ENCODE measurements around the gene KCNK5. TPM values are rescaled to one million over a fixed set of nuclear protein-coding genes. Genes with fewer than 3 reads are reported as not detected.
A peak's percentile ranks its signal among the peaks of the same experiment; 100 is the strongest.

KCNK5 gene
- total and polyA plus RNA-seq, 4 donors = 6.0 to 22.0 (median 16.1) TPM

DNA sequence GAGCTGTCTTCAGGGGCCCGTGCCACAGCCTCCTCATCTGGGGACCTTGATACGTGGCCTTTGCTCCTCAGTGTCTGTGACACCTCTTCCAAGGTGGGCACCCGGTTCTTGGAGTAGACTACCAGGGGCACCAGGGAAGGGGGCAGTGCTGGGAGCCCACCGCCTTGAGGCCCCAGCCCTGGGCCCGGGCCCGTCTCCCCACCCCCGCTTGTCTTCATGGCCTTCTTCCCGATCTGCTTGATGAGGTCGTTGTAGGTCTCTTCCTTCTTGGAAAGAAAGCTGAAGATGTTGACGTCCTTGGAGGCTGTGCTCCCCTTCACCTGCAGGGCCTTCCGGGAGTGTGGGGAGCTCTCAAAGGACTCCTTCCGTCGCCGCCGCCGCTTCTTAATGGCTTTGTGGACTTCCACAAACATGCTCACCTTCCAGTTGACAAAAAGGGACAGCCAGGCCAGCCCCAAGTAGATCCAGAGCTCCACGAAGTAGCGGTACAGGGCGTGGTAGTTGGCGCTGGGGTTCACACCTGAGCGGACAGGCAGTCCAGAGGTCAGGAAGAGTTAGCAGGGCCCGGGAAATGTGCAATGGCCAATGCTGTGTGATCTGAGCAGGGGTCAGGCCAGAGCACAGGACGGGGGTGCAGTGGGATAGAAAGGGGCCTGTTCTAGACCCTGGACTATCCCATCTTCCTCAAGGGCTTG is 37.9 kb downstream of the KCNK5 start:
- no peak for ATAC-seq (ENCODE audit: insufficient read depth, low FRiP score)
- no peak overlapping the region for H3K27ac ChIP-seq (ENCODE audit: low read depth in 1 of 2, low read length in 1 of 2)
- peaks cover 0 to 18% (median 7%) of the 10 kb centered on the region in 4 donors for H3K36me3 ChIP-seq (ENCODE audit: control insufficient read depth in 4 of 4, insufficient read depth in 4 of 4, low read length in 4 of 4)
- no peak overlapping the region for H3K9ac ChIP-seq (ENCODE audit: insufficient read depth in 1 of 2, low read length in 2 of 2)
- no peaks in the 10 kb centered on the region for H3K27me3 ChIP-seq (ENCODE audit: control insufficient read depth in 3 of 3, insufficient read depth in 3 of 3, low read length in 2 of 3)
- H3K9me3 ChIP-seq (ENCODE audit: control insufficient read depth in 4 of 4, insufficient read depth in 3 of 4, low read length in 3 of 4) = peaks cover 0 to 6% (median 0%) of the 10 kb centered on the region in 4 donors
- 87 to 90% methylated on average over 23 of the region's 23 CpGs for WGBS, 2 donors
- peaks cover 0 to 12% (median 0%) of the 10 kb centered on the region in 5 donors for H3K4me1 ChIP-seq (ENCODE audit: control insufficient read depth in 5 of 5, insufficient read depth in 5 of 5, low read length in 5 of 5)
- no peak overlapping the region for H3K4me3 ChIP-seq
- DNase-seq = no peak
- TF ChIP-seq, protein P1, sequence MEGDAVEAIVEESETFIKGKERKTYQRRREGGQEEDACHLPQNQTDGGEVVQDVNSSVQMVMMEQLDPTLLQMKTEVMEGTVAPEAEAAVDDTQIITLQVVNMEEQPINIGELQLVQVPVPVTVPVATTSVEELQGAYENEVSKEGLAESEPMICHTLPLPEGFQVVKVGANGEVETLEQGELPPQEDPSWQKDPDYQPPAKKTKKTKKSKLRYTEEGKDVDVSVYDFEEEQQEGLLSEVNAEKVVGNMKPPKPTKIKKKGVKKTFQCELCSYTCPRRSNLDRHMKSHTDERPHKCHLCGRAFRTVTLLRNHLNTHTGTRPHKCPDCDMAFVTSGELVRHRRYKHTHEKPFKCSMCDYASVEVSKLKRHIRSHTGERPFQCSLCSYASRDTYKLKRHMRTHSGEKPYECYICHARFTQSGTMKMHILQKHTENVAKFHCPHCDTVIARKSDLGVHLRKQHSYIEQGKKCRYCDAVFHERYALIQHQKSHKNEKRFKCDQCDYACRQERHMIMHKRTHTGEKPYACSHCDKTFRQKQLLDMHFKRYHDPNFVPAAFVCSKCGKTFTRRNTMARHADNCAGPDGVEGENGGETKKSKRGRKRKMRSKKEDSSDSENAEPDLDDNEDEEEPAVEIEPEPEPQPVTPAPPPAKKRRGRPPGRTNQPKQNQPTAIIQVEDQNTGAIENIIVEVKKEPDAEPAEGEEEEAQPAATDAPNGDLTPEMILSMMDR (IDR thresholded peaks at IDR 0.05; ENCODE audit: control extremely low read depth, extremely low read depth) = no peak

DNA sequence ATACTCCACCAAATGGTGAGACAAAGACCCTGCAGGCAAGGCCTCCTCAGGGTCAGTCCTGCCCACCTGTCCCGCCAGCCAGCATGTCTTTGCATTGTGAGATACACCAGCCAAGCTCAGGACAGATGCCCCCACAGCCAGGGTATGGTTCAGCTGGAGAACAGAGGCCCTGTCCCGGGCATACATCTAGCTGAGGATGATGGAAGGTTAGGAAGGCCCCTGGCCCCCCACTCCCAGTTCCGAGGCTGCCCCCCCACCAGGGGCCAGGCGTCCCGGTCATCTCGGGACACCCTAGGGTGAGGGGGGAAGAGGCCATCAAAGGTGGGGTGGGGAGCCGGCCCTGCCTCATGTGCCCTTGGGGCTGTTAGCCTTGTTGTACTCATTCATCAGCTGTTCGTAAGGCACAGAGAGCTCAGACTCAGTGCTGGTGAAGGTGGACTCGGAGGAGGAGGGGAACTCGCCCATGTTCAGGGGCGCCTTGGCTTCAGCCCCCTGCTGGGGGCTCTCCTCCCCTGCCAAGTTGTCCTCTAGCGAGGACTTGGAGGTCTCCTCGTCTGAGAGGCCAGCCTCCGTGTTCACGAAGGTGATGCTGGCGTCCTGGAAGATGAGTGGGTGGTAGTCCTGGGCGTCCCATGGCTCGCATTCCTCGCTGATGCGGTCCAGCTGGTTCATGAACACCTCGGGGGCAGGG is 38.6 kb downstream of the KCNK5 start:
- TF ChIP-seq, protein P1 (IDR thresholded peaks at IDR 0.05; ENCODE audit: control extremely low read depth, extremely low read depth) = no peak
- peak overlapping the region in 1 of 2 donors; percentile 12 for H3K27ac ChIP-seq (ENCODE audit: low read depth in 1 of 2, low read length in 1 of 2)
- ATAC-seq (ENCODE audit: insufficient read depth, low FRiP score) (no peak), DNase-seq (no peak)
- no peak overlapping the region for H3K4me3 ChIP-seq
- peaks cover 0 to 18% (median 6%) of the 10 kb centered on the region in 4 donors for H3K36me3 ChIP-seq (ENCODE audit: control insufficient read depth in 4 of 4, insufficient read depth in 4 of 4, low read length in 4 of 4)
- no peaks in the 10 kb centered on the region for H3K27me3 ChIP-seq (ENCODE audit: control insufficient read depth in 3 of 3, insufficient read depth in 3 of 3, low read length in 2 of 3)
- H3K9ac ChIP-seq (ENCODE audit: insufficient read depth in 1 of 2, low read length in 2 of 2) = no peak overlapping the region
- H3K4me1 ChIP-seq (ENCODE audit: control insufficient read depth in 5 of 5, insufficient read depth in 5 of 5, low read length in 5 of 5) = peaks cover 0 to 12% (median 0%) of the 10 kb centered on the region in 5 donors
- 93 to 94% methylated on average over 21 of the region's 21 CpGs for WGBS, 2 donors
- H3K9me3 ChIP-seq (ENCODE audit: control insufficient read depth in 4 of 4, insufficient read depth in 3 of 4, low read length in 3 of 4) = peaks cover 0 to 6% (median 0%) of the 10 kb centered on the region in 4 donors

DNA sequence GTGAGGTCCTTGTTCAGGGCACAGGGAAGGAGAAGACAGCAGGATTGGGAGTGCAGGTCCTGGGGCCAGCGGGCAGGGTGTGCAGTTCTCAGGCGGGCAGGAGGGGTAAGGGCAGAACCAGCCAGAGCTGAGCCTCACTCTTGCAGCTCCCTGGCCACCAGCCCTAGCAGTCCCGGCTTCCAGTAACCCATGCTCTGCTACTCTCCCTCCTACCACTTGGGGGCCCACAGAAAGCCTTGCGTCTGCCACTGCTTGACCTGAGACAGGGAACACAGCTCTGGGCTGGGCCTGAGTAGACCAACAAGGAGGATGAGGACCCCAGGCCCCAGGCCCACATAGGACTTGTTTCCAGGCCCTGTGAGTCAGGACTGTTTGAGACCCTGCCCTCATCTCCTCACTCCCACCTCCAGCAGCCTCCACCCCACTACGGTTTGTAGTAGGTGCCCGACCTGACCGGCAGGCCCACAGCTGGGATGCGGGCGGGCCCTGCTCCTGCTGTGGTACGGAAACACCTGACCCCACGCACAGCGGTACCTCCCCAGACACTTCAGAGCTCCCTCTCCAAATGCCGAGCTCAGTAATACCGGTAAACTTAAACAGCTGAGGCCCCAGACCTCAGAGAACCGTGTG is 39.2 kb downstream of the KCNK5 start:
- ATAC-seq (ENCODE audit: insufficient read depth, low FRiP score) = peak; percentile 25
- Histone ChIP-seq H3K27ac (ENCODE audit: low read depth in 1 of 2, low read length in 1 of 2) (no peak overlapping the region), H3K9me3 (ENCODE audit: control insufficient read depth in 4 of 4, insufficient read depth in 3 of 4, low read length in 3 of 4) (peaks cover 0 to 2% (median 0%) of the 10 kb centered on the region in 4 donors)

More for the DNA sequence above, 39.2 kb downstream of the KCNK5 start:
- 70 to 78% methylated on average over 15 of the region's 15 CpGs for WGBS, 2 donors
- peak; percentile 61 to 66 (median 61) for DNase-seq
- Histone ChIP-seq H3K36me3 (ENCODE audit: control insufficient read depth in 4 of 4, insufficient read depth in 4 of 4, low read length in 4 of 4) (peaks cover 0 to 15% (median 3%) of the 10 kb centered on the region in 4 donors), H3K27me3 (ENCODE audit: control insufficient read depth in 3 of 3, insufficient read depth in 3 of 3, low read length in 2 of 3) (no peaks in the 10 kb centered on the region), H3K4me1 (ENCODE audit: control insufficient read depth in 5 of 5, insufficient read depth in 5 of 5, low read length in 5 of 5) (peaks cover 0 to 18% (median 0%) of the 10 kb centered on the region in 5 donors), H3K4me3 (no peak overlapping the region), H3K9ac (ENCODE audit: insufficient read depth in 1 of 2, low read length in 2 of 2) (no peak overlapping the region)
- TF ChIP-seq, protein P1 (IDR thresholded peaks at IDR 0.05; ENCODE audit: control extremely low read depth, extremely low read depth) = peak; percentile 4
